Chondrocyte (in vitro differentiated cells): ENCODE data around the gene GBX2. TPM values are rescaled to one million over a fixed set of nuclear protein-coding genes. Genes with fewer than 3 reads are reported as not detected.
"Not testable (repeated sequence)": the region's sequence is repeated elsewhere in the genome, so short reads cannot be mapped to it uniquely, and the experiment has no call there.

ENCODE experiments used
- DNase-seq: peaks from one replicate; pipeline ENCODE4 v3.0.0; 2021; ENCODE audit warnings: mixed read lengths, low spot score
- H3K27ac Mint-ChIP-seq: one replicate; pipeline ENCODE4 v1.8.0; 2021; ENCODE audit warnings: mild to moderate bottlenecking, moderate library complexity, mixed read lengths; ENCODE audit not compliant: unreplicated experiment
- H3K27me3 Mint-ChIP-seq: 2 replicates; pipeline ENCODE4 v1.8.0; 2021; ENCODE audit warnings: low read depth, mixed read lengths
- H3K36me3 Mint-ChIP-seq: 2 replicates; pipeline ENCODE4 v1.8.0; 2021; ENCODE audit warnings: low read depth, mixed read lengths
- H3K4me1 Mint-ChIP-seq: 2 replicates; pipeline ENCODE4 v1.8.0; 2021; ENCODE audit warnings: low read depth, mild to moderate bottlenecking, mixed read lengths
- H3K4me3 Mint-ChIP-seq: one replicate; pipeline ENCODE4 v1.8.0; 2021; ENCODE audit warnings: mild to moderate bottlenecking, moderate library complexity, mixed read lengths; ENCODE audit not compliant: unreplicated experiment
- H3K9me3 Mint-ChIP-seq: 2 replicates; pipeline ENCODE4 v1.8.0; 2021; ENCODE audit warnings: low read depth, mixed read lengths
- total RNA-seq: library from RNA; stranded (reverse); gene quantifications from 3 replicates; pipeline ENCODE4 v1.2.1, GENCODE V29; 2021
- TF ChIP-seq, protein P1 (sequence below): fragments of 200-600 bp; sonication (generic); IDR thresholded peaks from 2 replicates; pipeline ENCODE4 v1.5.0; 2021; ENCODE audit warnings: antibody characterized with exemption, mild to moderate bottlenecking, moderate library complexity

The GBX2 gene
- total RNA-seq, 1 donor from 2014 or later, result 16.7 TPM

DNA sequence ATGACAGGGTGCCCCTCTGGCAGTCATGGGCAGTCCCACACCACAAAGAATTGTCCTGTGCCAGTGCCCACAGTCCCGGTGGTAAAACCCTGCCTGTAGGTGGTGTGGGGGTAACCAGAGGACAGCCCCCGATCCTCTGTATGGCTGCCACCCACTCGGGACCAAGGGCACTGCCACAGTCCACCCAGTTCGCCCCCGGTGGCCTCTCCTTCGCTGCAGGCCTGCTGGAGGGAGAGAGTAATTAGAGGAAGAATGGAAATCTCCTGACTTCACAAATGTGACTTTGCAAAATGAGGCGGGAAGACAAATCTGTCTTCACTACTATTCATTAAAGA is 11.4 kb downstream of the GBX2 start:
- TF ChIP-seq, protein P1, sequence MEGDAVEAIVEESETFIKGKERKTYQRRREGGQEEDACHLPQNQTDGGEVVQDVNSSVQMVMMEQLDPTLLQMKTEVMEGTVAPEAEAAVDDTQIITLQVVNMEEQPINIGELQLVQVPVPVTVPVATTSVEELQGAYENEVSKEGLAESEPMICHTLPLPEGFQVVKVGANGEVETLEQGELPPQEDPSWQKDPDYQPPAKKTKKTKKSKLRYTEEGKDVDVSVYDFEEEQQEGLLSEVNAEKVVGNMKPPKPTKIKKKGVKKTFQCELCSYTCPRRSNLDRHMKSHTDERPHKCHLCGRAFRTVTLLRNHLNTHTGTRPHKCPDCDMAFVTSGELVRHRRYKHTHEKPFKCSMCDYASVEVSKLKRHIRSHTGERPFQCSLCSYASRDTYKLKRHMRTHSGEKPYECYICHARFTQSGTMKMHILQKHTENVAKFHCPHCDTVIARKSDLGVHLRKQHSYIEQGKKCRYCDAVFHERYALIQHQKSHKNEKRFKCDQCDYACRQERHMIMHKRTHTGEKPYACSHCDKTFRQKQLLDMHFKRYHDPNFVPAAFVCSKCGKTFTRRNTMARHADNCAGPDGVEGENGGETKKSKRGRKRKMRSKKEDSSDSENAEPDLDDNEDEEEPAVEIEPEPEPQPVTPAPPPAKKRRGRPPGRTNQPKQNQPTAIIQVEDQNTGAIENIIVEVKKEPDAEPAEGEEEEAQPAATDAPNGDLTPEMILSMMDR, result no peak
- peaks cover 10% of the 10 kb centered on the region for H3K9me3 Mint-ChIP-seq
- H3K27me3 Mint-ChIP-seq, result no peaks in the 10 kb centered on the region

DNA sequence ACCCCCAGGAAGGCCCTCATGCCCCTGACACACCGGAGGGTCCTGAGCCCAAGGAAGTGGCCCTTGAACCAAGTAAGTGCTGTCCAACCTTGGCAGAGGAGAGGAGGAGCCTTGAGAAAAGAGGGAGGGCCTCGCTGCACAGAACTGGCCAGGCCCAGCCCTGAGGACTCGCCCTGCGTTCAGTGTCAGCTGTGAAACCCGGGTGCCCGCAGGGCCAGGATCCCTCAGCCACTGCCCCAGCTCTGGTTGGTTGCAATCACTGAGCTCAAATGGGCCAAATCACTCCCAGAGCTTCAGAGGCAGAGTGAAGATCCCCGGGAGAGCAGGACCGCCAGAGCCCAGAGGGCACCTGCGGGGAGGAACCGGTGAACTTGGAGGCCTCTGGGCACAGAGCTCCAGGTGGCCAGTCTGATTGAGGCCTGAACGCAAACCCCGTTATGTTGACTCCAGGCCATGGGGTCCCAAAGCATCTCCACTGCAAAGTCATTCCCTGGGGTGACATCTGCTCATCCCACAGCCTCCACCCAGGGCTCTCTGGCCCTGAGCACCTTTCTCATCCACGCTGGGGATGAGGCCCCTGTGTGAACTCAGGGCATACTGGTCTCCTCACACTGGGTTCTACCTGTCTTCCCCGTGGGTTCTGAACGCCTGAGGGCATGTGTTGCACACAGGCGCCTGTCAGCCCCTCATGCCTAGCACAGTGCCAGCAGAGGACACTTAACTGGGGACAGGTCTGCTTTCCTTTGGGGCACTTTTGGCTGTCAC is 11.9 kb downstream of the GBX2 start:
- H3K9me3 Mint-ChIP-seq, result peaks cover 10% of the 10 kb centered on the region
- DNase-seq, result no peak
- H3K4me1 Mint-ChIP-seq, result no peaks in the 10 kb centered on the region
- H3K27me3 Mint-ChIP-seq, result no peaks in the 10 kb centered on the region
- peaks cover 5% of the 10 kb centered on the region for H3K36me3 Mint-ChIP-seq
- no peak overlapping the region for H3K4me3 Mint-ChIP-seq
- TF ChIP-seq, protein P1, result no peak
- H3K27ac Mint-ChIP-seq, result no peak overlapping the region

More for the DNA sequence above, 11.4 kb downstream of the GBX2 start:
- Mint-ChIP-seq H3K4me3 (no peak overlapping the region), H3K4me1 (no peaks in the 10 kb centered on the region), H3K36me3 (peaks cover 5% of the 10 kb centered on the region), H3K27ac (no peak overlapping the region)
- peak; percentile 76 for DNase-seq

DNA sequence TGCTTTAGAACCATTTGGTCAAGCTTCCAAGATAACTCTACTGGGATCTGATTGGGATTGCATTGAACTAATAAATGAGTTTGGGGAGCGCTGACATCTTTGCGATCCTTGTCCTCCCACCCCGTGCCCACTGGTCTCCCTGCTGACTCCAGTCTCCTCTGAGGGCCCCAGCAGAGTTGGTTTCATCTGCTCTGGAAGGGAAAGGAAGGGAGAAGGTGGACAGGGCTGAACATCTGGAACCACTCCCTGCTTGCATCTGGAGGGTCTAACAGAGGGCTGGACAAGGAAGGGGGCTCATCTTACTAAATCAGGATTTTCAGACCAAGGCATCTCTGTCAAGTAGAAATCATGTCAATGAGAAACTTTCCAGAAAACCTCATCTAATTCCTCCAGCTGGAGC is 12.8 kb downstream of the GBX2 start:
- no peaks in the 10 kb centered on the region for H3K27me3 Mint-ChIP-seq
- TF ChIP-seq, protein P1, result no peak
- no peak for DNase-seq
- H3K9me3 Mint-ChIP-seq, result peaks cover 18% of the 10 kb centered on the region
- H3K4me3 Mint-ChIP-seq, result no peak overlapping the region
- H3K4me1 Mint-ChIP-seq, result no peaks in the 10 kb centered on the region
- H3K27ac Mint-ChIP-seq, result no peak overlapping the region
- peaks cover 8% of the 10 kb centered on the region for H3K36me3 Mint-ChIP-seq

DNA sequence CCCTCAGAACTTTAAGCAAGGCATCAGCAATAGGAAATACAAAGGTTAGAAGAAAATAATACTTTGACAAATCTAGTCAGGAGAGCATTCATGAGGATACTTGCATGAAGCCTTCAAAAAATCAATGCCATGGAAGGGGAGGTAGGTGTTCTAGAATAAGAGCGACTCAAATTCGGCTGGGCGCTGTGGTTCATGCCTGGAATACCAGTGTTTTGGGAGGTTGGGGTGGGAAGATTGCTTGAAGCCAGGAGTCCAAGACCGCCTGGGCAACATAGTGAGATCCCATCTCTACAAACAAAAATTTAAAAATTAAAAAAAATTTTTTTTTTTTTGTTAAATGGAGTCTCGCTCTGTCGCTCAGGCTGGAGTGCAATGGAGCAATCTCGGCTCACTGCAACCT is 21.8 kb downstream of the GBX2 start:
- Mint-ChIP-seq H3K27me3 (peaks cover 1% of the 10 kb centered on the region), H3K4me3 (no peak overlapping the region), H3K4me1 (peaks cover 4% of the 10 kb centered on the region), H3K9me3 (peaks cover 11% of the 10 kb centered on the region), H3K36me3 (peaks cover 6% of the 10 kb centered on the region), H3K27ac (no peak overlapping the region)
- TF ChIP-seq, protein P1, result no peak
- DNase-seq, result no peak

DNA sequence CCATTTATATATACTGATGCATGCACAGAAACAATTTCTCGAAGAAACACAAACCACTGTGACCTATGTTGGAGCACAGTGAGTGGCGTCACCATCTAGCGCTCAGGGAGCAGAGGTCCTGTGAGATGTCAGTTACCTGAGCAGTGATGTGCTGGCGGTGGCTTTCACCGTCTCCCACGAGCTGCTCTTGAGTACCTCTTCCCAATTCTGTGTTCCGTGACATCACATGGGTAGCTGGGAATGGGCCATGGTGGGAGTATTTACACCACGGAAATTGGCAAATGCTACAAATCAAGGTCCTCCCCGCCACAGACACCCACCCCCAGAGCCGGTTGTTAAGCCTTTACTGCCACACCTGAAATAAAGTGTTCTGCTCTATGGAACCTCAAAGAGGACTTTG is 24.4 kb downstream of the GBX2 start:
- TF ChIP-seq, protein P1, result no peak
- DNase-seq, result no peak
- Mint-ChIP-seq H3K4me3 (no peak overlapping the region), H3K36me3 (peaks cover 1% of the 10 kb centered on the region), H3K4me1 (peaks cover 4% of the 10 kb centered on the region), H3K9me3 (no peaks in the 10 kb centered on the region), H3K27ac (no peak overlapping the region), H3K27me3 (peaks cover 1% of the 10 kb centered on the region)

DNA sequence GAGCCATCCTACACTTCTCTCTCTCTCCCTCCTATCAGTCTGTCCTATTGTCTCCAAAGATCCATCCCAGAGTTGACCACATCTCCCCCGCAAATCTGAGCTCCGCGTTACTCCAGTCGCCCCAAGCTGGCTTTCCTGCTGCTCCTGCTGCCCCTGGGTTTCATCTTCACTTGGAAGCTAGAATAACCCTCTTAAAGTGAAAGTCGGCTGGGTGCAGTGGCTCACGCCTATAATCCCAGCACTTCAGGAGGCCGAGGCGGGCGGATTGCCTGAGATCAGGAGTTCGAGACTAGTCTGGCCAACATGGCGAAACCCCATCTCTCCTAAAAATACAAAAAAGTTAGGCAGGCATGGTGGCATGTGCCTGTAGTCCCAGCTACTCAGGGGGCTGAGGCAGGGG is 26.6 kb downstream of the GBX2 start:
- not testable (repeated sequence) for DNase-seq, H3K36me3 Mint-ChIP-seq, H3K27me3 Mint-ChIP-seq, H3K27ac Mint-ChIP-seq, H3K4me3 Mint-ChIP-seq, H3K4me1 Mint-ChIP-seq, H3K9me3 Mint-ChIP-seq
